GM19328 (cell line): Measurements from ENCODE around the gene NOD1.

Experiments
- ATAC-seq: cut with Tn5 transposase; IDR thresholded peaks from one replicate; pipeline ENCODE4 v1.9.1; 2021; ENCODE audit warnings: mild to moderate bottlenecking, moderate library complexity; ENCODE audit not compliant: unreplicated experiment

Gene NOD1

DNA sequence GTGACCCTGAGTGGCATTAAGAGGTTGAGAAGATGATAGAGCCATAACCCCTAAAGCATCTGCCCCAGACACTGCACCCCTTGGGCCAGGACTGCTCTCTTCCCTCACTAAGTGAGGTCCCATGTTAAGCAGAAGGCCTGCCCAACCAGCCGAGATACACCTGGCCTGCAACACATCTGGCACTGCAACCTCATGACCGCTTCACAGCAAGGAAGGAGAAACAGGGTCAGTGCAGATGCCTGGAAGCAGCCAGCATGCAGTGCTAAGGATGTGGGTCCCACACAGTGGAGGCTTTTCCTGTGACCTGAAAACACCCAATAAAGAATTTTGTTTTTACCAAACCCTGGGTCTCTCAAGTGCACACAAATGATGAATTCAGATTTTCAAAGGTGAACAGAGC, 7.4 kb downstream of the NOD1 start:
- no peak for ATAC-seq

DNA sequence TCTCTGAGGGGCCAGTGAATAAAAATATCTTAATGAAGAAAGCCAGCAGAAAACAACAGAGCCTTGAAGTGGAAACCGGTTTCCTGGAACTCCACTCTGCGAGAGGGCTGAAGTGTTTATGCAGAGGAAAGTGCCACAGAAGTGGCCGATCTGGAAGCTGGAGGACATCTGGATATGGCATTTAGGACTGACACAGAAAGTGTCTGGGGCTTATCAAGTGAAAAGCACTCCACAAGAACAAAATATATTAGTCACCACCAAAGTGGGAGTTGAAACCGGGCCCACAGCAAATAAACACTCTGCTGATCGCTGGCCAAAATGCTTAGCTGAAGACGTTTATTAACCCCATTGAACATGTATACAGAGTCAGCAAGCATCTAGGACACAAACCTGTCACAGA, 7.8 kb downstream of the NOD1 start:
- no peak for ATAC-seq

- no peak for ATAC-seq
Observed at GRCh38 chr7:30470163-30470770, 8.3 kb downstream of the NOD1 start.

GRCh38 chr7:30469303-30469702, 9.3 kb downstream of the NOD1 start:
- no peak for ATAC-seq

- ATAC-seq, result no peak
Observed at GRCh38 chr7:30468791-30469190, 9.8 kb downstream of the NOD1 start.

- ATAC-seq, result no peak
Observed at GRCh38 chr7:30468041-30468440, 10.5 kb downstream of the NOD1 start.

- ATAC-seq, result no peak
Observed at GRCh38 chr7:30467271-30467670, 11.3 kb downstream of the NOD1 start.

- no peak for ATAC-seq
Observed at GRCh38 chr7:30466266-30466665, 12.3 kb downstream of the NOD1 start.

GRCh38 chr7:30465811-30466180, 12.8 kb downstream of the NOD1 start:
- no peak for ATAC-seq

- no peak for ATAC-seq
Observed at GRCh38 chr7:30465046-30465810, 13.4 kb downstream of the NOD1 start.

GRCh38 chr7:30464231-30464671, 14.3 kb downstream of the NOD1 start:
- ATAC-seq, result no peak

- ATAC-seq, result no peak
Observed at GRCh38 chr7:30463405-30464145, 15.0 kb downstream of the NOD1 start.

DNA sequence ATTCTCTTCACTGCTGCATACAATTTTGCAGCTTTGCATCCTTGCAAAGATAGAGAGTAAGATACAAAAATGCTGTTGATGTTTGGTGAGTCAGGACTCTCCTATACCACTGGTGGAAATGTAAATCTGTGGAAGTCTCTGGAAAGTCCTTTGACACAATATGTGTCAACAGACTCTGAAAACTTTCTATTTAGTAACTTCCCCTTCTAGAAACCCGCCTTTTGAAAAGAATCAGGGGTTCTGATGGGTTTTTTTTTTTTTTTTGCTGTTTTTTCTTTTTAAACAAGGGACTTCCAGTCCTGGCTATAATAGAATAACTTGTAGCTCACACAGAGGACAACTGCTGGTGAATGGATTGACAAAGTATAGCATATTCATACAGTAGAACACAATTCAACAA, 16.4 kb downstream of the NOD1 start:
- ATAC-seq, result no peak

- no peak for ATAC-seq
Observed at GRCh38 chr7:30460246-30460633, 18.3 kb downstream of the NOD1 start.

DNA sequence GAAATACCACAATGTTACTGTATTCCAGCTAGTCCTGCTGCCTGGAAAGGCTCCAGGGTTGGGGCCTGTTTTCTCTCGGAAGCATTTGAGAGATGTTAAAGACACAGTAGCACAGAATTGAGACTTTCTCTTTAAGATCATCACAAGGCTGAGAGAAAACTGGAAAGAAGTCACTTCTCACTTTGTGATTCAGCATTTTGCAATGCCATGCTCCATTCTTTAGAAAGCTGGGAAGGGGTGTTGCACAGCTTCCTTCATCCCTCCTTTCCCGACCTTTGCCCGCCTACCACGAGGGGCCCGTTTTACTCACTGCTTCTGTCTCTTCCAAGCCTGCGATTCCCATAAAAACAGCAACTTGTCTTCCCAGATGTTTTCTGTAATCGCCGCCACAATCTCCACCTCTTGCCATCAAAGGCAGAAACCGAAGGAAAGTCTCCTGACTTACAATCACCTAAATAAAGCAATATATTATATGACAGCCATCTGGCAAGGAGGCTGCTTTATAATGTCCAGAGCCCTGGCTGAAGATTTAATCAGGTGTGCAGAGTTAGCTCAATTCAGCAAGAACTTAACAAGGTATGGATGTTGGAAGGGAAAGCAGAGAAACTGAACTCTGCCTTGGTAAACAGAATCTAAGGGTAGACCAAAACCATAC, 18.9 kb downstream of the NOD1 start:
- no peak for ATAC-seq

- ATAC-seq, result no peak
Observed at GRCh38 chr7:30458311-30458710, 20.3 kb downstream of the NOD1 start.

GRCh38 chr7:30453921-30454320, 24.7 kb downstream of the NOD1 start:
- ATAC-seq, result no peak

DNA sequence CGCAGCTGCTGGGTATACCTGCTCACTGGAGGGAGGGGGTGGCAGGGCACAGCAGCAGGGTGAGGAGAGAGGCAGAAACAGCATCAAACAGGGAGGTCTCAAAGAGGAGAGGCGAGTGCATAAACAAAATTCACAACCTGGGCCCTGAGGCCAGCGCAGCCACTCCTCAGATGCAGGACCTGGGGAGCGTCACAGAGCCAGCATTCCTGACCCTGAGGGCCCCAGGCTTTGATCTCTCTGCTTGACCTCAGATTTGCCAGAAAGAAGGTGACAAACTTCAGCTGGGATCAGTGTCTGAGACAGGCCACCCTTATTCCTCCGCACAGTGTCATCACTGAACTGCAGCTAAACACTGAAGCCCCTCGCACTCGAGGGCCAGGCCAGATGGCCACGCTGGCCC, 25.6 kb downstream of the NOD1 start:
- no peak for ATAC-seq

DNA sequence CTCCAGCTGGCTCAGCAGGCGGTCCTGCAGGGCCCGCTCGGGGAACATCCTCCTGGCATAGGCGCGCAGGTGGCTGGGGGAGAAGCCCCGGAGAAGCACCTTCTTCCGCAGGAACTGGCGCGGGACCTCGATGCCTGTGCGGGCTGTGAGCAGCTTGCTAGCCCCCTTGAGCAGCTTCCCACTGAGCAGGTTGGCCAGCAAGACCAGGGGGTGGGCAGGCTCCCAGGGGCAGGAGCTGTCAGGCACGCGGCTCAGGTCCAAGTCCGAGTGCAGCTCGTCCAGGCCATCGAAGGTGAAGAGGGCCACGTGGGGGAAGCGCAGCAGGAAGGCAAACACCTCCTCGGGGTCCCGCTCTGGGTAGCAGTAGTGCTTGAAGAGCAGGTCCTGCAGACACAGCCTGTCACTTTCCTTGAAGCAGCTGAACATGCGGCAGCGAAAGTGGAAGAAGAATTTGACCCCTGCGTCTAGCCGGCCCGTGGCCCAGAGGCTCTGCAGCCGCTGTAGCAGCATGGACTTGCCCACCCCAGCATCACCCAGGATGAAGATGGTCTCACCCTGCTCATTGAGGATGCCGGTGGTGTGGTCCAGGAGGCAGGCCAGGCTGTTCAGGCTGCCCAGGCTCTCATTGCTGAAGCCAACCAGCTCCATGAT, 26.2 kb downstream of the NOD1 start:
- ATAC-seq, result no peak

- ATAC-seq, result no peak
Observed at GRCh38 chr7:30451539-30452279, 26.9 kb downstream of the NOD1 start.
